Bronchial epithelial cell (primary cell): ENCODE measurements around the gene MED22. TPM values are rescaled to one million over a fixed set of nuclear protein-coding genes. Genes with fewer than 3 reads are reported as not detected.
A peak's percentile ranks its signal among the peaks of the same experiment; 100 is the strongest.

Source experiments
- DNase-seq: peaks from one replicate; pipeline ENCODE4 v3.0.0-alpha.2; 2010; ENCODE audit warnings: low read depth
- FAIRE-seq: peaks from 2 replicates; lab custom pipeline; 2011; peaks lifted over from hg19 to GRCh38; lab: Jason Lieb, UNC
- H3K27me3 ChIP-seq: 2 replicates; pipeline ENCODE4 v1.5.1; 2011; ENCODE audit warnings: low read length; ENCODE audit not compliant: control insufficient read depth, insufficient read depth
- H3K36me3 ChIP-seq: 2 replicates; pipeline ENCODE4 v1.5.1; 2011; ENCODE audit warnings: low read length; ENCODE audit not compliant: control insufficient read depth, insufficient read depth
- H3K4me3 ChIP-seq: 2 replicates; pipeline ENCODE4 v1.5.1; 2011; ENCODE audit warnings: mild to moderate bottlenecking, low read depth, low read length, control low read depth
- total RNA-seq: library from RNA; depleted of rRNA; stranded (reverse); fragments of >200 nt; gene quantifications from 2 replicates; pipeline ENCODE4 v1.2.1, GENCODE V29; 2014
- TF ChIP-seq, protein P1 (sequence below): IDR thresholded peaks from 2 replicates; pipeline ENCODE4 v1.5.1; 2011; ENCODE audit warnings: mild to moderate bottlenecking, moderate library complexity, low read length, control low read depth, inconsistent platforms; ENCODE audit not compliant: insufficient read depth, severe bottlenecking

MED22 gene
- total RNA-seq, 1 donor from 2014 or later = 21.3 TPM

DNA sequence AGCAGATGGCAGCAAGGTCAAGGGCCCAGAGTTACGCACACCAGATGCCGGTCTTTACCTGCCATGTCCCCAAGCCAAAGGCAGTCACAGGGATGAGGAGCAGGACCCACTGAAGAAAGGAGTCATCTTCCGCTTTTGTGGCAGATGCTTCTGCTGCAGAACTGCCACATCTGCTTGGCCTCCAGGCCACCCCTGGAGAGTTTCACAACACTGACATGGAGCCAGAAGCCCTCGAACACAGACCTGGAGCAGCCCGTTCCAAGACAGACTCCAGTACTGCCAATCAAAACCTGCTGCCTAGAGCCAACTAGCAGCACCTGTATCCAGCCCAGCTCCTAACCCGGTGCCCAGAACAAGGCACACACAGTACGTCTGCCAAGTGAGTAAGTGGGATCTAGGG is 6.8 kb upstream of the MED22 start:
- peaks cover 26% of the 10 kb centered on the region for H3K36me3 ChIP-seq
- TF ChIP-seq, protein P1, sequence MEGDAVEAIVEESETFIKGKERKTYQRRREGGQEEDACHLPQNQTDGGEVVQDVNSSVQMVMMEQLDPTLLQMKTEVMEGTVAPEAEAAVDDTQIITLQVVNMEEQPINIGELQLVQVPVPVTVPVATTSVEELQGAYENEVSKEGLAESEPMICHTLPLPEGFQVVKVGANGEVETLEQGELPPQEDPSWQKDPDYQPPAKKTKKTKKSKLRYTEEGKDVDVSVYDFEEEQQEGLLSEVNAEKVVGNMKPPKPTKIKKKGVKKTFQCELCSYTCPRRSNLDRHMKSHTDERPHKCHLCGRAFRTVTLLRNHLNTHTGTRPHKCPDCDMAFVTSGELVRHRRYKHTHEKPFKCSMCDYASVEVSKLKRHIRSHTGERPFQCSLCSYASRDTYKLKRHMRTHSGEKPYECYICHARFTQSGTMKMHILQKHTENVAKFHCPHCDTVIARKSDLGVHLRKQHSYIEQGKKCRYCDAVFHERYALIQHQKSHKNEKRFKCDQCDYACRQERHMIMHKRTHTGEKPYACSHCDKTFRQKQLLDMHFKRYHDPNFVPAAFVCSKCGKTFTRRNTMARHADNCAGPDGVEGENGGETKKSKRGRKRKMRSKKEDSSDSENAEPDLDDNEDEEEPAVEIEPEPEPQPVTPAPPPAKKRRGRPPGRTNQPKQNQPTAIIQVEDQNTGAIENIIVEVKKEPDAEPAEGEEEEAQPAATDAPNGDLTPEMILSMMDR = no peak
- no peaks in the 10 kb centered on the region for H3K27me3 ChIP-seq
- H3K4me3 ChIP-seq = no peak overlapping the region
- no peak for FAIRE-seq
- DNase-seq = no peak

DNA sequence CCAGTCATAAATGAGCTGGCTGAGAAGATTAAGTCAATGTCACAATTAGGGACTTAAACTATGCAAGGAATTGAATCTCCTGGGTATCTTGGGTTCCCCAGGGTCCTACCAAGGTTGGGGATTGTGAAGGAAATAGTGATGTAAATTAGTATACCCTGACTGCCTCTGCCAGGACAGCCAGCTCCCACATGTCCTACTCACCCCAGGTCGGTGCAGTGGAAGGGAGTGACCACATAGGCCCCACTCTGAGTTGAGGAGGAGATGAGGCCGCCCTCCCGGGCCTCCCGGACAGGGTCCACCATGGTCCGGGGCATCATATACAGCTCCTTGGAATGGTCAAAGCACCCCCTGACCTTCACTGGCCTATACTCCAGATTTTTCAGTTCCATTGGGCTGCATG is 5.6 kb upstream of the MED22 start:
- Histone ChIP-seq H3K4me3 (no peak overlapping the region), H3K36me3 (peaks cover 26% of the 10 kb centered on the region), H3K27me3 (no peaks in the 10 kb centered on the region)
- FAIRE-seq (no peak), DNase-seq (no peak)
- TF ChIP-seq, protein P1 = no peak

DNA sequence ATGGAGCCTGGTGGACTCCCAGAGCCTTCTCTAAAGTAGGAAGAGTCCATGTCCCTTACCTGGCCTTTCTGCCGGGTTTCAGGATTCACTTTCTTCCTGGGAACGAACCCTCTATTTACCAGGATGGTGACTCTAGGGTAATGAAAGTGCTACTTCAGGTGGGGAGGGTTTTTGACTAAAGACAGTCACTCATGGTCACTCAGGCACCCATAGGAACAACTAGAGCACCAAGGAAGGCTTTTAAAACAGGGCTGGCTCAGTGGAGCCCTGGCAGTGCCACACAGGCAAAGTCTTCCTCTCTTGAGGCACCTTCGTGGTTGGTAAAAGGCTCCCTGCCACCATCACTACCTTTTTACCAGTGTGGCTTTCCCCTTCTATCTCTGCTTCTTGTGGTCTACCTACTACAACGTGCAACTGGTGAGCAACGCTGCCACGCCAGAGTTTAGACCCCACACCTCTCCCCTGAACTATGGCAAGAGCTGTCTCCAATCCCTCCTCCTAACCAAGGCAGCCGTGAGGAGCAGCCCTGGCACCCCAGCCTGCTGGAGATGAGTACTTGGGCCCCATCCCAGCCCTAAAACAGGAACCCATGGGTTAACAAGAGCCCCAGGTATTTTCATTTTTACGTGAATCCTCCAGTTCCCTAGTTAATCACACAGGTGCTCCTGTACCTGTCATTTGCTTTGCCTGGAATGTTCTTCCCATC is 4.9 kb upstream of the MED22 start:
- no peak for FAIRE-seq
- Histone ChIP-seq H3K36me3 (peaks cover 25% of the 10 kb centered on the region), H3K4me3 (no peak overlapping the region), H3K27me3 (no peaks in the 10 kb centered on the region)
- no peak for DNase-seq
- TF ChIP-seq, protein P1 = no peak

DNA sequence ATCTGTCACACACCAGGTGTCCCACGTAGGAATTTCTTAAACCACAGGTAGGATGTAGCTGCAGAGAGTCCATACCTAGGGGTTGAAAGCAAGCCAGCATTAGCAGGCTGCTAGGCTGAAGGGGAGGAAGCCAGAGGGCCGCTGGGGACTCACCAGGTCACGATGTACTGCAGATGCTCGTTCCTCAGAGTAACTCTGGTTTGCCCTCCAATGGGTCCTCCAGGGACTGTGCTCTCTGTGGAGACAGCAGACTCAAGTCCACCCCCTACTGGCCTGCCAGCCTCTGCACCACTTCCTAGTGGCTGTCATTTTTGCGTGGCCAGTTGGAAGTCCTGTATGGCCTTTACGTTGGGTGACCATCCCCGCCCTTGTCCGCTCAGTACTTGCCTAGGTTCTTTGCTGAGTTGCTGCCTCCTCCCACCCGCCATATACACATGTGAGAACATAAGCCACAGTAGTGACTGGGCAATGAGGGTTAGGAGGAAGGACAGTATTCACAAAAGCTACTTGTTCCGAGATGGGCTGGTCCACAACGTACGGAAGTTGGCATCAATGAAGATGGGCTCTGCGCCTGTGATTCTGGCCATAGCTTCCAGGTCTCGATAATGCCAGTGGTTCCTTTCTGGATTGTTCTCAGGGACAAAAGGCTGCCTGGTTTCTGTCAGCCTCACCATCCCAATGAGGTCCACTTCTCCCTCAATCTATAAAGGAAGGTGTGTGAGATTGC is 4.1 kb upstream of the MED22 start:
- no peaks in the 10 kb centered on the region for H3K27me3 ChIP-seq
- FAIRE-seq (no peak), DNase-seq (peak; percentile 70)

DNA sequence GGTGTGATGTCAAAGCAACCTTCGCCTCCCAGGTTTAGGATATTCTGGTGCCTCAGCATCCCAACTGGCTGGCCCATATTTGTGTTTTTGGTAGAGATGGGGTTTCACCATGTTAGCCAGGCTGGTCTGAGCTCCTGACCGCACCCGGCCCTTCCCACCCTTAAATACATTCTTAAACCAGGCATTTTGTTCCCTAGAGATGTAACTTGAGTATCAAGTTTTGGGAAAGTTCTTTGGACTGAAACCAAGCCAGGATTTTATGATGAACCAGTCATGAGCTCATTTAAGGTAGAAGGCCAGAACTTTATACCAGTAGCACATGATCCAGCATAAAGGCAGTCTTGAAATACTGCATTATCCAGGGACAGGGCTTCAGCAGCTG is 3.6 kb upstream of the MED22 start:
- H3K36me3 ChIP-seq = peaks cover 21% of the 10 kb centered on the region
- no peak for FAIRE-seq
- no peaks in the 10 kb centered on the region for H3K27me3 ChIP-seq
- TF ChIP-seq, protein P1 = no peak
- DNase-seq = no peak
- H3K4me3 ChIP-seq = no peak overlapping the region

More for the DNA sequence above, 4.1 kb upstream of the MED22 start:
- Histone ChIP-seq H3K4me3 (no peak overlapping the region), H3K36me3 (peaks cover 21% of the 10 kb centered on the region)
- TF ChIP-seq, protein P1 = peak; percentile 86
